NB4 (cell line): ENCODE results near the gene ATOSB.

Experiments
- DNase-seq: peaks from one replicate; pipeline ENCODE4 v3.0.0; 2010; ENCODE audit warnings: low read depth
- H3K4me3 ChIP-seq: one replicate; pipeline ENCODE4 v1.5.1; 2011; ENCODE audit warnings: mild to moderate bottlenecking, low read depth, low read length, moderate library complexity
- CTCF ChIP-seq: IDR thresholded peaks from one replicate; pipeline ENCODE4 v1.5.1; 2012; ENCODE audit warnings: low read depth, low read length
- MYC ChIP-seq: IDR thresholded peaks from 2 replicates; pipeline ENCODE4 v1.6.1; 2011; ENCODE audit warnings: low read depth, low read length
- POLR2A ChIP-seq: IDR thresholded peaks from 2 replicates; pipeline ENCODE4 v1.6.1; 2011; ENCODE audit warnings: mild to moderate bottlenecking; ENCODE audit not compliant: insufficient read length; ENCODE audit errors: extremely low read depth
- TF ChIP-seq, protein P1 (sequence below): IDR thresholded peaks from 2 replicates; pipeline ENCODE4 v1.6.1; 2011; ENCODE audit warnings: low read depth, low read length

The ATOSB gene

GRCh38 chr9:35060548-35061207, 55.0 kb downstream of the ATOSB start:
- H3K4me3 ChIP-seq = no peak overlapping the region
- TF ChIP-seq, protein P1, sequence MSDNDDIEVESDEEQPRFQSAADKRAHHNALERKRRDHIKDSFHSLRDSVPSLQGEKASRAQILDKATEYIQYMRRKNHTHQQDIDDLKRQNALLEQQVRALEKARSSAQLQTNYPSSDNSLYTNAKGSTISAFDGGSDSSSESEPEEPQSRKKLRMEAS = no peak
- no peak for TF ChIP-seq CTCF
- TF ChIP-seq POLR2A = no peak
- TF ChIP-seq MYC = no peak
- no peak for DNase-seq

- DNase-seq = no peak
- H3K4me3 ChIP-seq = no peak overlapping the region
- TF ChIP-seq POLR2A (no peak), MYC (no peak), CTCF (no peak)
- TF ChIP-seq, protein P1 = no peak
Measured at GRCh38 chr9:35059438-35059837, 56.2 kb downstream of the ATOSB start.

GRCh38 chr9:35057271-35057620, 58.4 kb downstream of the ATOSB start:
- TF ChIP-seq CTCF (no peak), POLR2A (no peak), MYC (no peak)
- TF ChIP-seq, protein P1 = no peak
- DNase-seq = no peak
- no peak overlapping the region for H3K4me3 ChIP-seq

DNA sequence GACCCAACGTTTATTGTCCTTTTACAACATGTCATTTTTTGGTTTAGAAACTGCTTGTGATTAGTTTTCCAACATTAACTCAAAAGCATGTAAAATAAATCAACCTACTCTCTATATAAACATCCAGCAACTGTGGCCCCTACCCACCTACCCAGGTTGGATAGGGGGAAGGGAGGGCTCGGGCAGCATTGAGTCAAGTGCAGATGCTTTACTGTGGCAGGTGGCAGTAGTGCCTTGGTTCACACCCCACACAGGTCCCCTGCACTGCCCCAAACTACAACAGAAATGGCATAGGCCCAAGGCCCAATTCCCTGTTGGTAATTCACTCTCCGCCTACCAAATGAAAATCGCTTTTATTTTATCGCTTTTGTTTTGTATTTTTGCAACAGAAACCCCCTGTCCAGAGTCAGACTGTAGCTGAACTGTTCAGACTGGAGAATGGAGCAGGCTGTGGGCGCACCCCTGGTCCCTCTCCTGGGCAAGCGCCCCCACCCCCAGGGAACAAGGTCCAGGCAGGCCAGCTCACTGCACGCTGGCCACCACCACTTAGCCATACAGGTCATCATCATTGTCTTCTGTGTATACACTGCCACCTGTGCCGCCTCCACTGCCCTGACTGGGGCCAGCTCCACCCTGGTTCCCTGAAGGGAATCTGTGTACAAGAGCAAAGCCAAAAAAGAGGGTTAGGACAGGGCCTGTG, 58.9 kb downstream of the ATOSB start:
- DNase-seq = no peak
- H3K4me3 ChIP-seq = no peak overlapping the region
- TF ChIP-seq POLR2A (no peak), MYC (no peak), CTCF (no peak)
- TF ChIP-seq, protein P1 = no peak

DNA sequence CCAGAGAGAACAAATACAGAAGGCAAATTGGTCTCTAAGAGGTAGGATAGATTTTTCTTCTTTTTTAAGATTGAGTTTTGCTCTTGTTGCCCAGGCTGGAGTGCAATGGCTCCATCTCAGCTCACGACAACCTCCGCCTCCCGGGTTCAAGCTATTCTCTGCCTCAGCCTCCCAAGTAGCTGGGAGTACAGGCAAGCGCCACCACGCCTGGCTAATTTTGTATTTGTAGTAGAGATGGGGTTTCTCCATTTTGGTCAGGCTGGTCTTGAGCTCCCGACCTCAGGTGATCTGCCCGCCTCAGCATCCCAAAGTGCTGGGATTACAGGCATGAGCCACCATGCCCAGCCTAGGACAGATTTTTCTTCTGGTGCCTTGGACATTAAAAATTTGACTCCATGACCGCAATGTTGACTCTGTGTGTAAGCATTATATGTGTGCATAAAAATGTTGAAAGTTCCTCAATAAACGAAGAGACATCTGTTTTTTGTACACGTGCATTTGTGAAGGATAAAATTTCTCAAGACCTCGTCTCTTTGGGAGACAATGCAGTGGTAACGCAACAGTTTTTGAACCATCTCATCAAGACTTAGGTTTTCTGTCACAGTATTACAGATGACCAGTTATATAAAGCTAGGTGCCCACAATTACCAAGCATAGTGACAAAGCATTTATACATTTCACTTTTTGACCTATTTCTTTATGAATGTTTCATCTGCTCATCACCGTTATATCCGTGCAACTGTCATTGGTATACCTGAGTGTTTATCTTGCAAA, 60.6 kb downstream of the ATOSB start:
- TF ChIP-seq MYC = no peak
- TF ChIP-seq CTCF = no peak
- TF ChIP-seq, protein P1 = no peak
- TF ChIP-seq POLR2A = no peak
- no peak overlapping the region for H3K4me3 ChIP-seq
- DNase-seq = no peak
